ENCODE results near the gene GNLY. TPM values are rescaled to one million over a fixed set of nuclear protein-coding genes. Genes with fewer than 3 reads are reported as not detected.

Gene GNLY
- total and polyA plus RNA-seq, 9 of the 15 experiments (the other 6 are each of a cell fraction or from before 2014, with no cell fraction given), result not detected

DNA sequence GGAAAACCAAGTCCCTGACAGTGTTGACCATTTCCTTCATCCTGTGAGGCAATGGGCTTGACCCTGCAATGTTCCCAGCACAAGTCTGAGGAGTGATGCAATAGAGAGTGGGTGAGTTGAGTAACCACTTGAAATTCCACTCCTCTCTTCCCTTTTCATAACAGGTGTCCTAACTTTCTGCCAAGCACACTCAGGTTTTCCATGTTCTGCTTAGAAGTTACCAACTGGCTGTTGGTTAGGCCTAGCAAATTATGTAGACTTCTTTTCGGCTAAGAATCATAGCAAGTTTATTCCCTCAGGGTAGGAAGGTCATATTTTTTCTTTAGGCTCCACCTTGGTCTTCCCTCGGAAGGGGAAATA, 11.5 kb downstream of the GNLY start (continued):
- TF ChIP-seq, protein P1, sequence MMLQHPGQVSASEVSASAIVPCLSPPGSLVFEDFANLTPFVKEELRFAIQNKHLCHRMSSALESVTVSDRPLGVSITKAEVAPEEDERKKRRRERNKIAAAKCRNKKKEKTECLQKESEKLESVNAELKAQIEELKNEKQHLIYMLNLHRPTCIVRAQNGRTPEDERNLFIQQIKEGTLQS (IDR thresholded peaks at IDR 0.05), result peak; percentile 96
- TF ChIP-seq, protein P1 (CRISPR knock-in tag; conservative IDR thresholded peaks at IDR 0.05), result 0 out of 2 replicates have a peak, but pooled peaks have one; percentile 39
- TF ChIP-seq ELF2 (CRISPR knock-in tag; IDR thresholded peaks at IDR 0.05) (0 out of 2 replicates have a peak, but pooled peaks have one; percentile 22), JUN (IDR thresholded peaks at IDR 0.05; ENCODE audit: borderline replicate concordance, low read depth, low read length) (peak; percentile 56; the same call in 1 of the 2 replicates), JUN (CRISPR knock-in tag; IDR thresholded peaks at IDR 0.05; ENCODE audit: borderline replicate concordance) (no peak), MAZ (CRISPR knock-in tag; conservative IDR thresholded peaks at IDR 0.05 in 1 of 2, IDR thresholded peaks at IDR 0.05 in 1 of 2) (no peak), ZEB2 (IDR thresholded peaks at IDR 0.05) (peak; percentile 55; the same call in 1 of the 2 replicates), CEBPB (tag; IDR thresholded peaks at IDR 0.05) (peak; percentile 97), CTBP1 (IDR thresholded peaks at IDR 0.05; ENCODE audit: borderline replicate concordance) (peak; percentile 22; the same call in 1 of the 2 replicates), MYC (IDR thresholded peaks at IDR 0.05; ENCODE audit: low read depth, low read length) (peak; percentile 40; the same call in 1 of the 2 replicates), MYC (CRISPR knock-in tag; IDR thresholded peaks at IDR 0.05; ENCODE audit: borderline replicate concordance, low read depth) (no peak), TRIM24 (IDR thresholded peaks at IDR 0.05) (peak; percentile 83 to 91; a peak in 3 of 4 replicates), EGR1 (conservative IDR thresholded peaks at IDR 0.05) (0 out of 2 replicates have a peak, but pooled peaks have one; percentile 24), NRF1 (conservative IDR thresholded peaks at IDR 0.05 in 1 of 2, IDR thresholded peaks at IDR 0.05 in 1 of 2) (0 out of 4 replicates have a peak, but pooled peaks of 1 of the 2 experiments have one; percentile 23)
- TF ChIP-seq, protein P2, sequence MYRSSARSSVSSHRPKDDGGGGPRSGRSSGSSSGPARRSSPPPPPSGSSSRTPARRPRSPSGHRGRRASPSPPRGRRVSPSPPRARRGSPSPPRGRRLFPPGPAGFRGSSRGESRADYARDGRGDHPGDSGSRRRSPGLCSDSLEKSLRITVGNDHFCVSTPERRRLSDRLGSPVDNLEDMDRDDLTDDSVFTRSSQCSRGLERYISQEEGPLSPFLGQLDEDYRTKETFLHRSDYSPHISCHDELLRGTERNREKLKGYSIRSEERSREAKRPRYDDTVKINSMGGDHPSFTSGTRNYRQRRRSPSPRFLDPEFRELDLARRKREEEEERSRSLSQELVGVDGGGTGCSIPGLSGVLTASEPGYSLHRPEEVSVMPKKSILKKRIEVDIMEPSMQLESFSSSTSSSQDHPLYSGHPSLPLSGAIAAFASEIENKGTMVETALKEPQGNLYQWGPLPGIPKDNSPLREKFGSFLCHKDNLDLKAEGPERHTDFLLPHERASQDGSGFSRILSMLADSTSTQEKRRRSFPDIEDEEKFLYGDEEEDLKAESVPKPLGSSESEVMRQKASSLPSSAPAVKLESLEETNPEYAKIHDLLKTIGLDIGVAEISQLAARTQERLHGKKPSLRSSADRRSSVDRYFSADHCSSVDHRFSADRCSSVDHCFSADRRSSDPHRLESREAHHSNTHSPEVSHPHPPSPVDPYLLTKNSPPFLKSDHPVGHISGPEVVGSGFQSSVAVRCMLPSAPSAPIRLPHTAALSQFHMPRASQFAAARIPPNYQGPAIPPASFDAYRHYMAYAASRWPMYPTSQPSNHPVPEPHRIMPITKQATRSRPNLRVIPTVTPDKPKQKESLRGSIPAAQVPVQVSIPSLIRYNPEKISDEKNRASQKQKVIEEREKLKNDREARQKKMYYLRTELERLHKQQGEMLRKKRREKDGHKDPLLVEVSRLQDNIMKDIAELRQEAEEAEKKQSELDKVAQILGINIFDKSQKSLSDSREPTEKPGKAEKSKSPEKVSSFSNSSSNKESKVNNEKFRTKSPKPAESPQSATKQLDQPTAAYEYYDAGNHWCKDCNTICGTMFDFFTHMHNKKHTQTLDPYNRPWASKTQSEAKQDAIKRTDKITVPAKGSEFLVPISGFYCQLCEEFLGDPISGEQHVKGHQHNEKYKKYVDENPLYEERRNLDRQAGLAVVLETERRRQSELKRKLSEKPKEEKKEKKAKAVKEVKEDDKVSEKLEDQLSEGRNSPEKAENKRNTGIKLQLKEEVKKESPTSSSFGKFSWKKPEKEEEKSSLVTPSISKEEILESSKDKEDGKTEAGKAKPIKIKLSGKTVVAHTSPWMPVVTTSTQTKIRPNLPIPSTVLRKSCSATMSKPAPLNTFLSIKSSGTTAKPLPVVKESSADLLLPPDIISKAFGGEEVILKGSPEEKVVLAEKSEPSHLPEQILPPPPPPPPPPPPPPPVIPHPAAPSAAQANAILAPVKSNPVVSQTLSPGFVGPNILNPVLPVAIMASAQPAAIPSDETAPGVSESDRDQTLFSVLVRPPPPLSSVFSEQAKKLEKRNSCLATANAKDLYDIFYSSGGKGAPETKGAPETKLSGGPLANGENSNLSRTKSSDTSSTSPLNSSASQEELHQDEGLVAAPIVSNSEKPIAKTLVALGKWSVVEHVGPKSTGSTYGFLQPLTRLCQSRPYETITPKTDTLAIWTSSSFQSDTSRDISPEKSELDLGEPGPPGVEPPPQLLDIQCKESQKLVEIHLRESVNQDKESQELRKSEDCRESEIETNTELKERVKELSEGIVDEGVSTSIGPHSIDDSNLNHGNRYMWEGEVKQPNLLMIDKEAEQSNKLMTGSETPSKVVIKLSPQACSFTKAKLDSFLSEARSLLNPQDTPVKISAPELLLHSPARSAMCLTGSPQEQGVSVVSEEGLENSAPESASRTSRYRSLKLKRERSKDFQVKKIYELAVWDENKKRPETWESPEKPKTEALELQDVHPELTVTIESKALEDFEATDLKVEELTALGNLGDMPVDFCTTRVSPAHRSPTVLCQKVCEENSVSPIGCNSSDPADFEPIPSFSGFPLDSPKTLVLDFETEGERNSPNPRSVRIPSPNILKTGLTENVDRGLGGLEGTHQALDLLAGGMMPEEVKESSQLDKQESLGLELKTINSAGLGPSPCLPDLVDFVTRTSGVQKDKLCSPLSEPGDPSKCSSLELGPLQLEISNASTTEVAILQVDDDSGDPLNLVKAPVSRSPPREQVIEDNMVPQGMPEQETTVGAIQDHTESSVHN (IDR thresholded peaks at IDR 0.05; ENCODE audit: borderline replicate concordance in 1 of 2, low read depth in 1 of 2), result peak in 1 of 2 experiments; percentile 75; a peak in 2 of 4 replicates
- TF ChIP-seq, protein P3, sequence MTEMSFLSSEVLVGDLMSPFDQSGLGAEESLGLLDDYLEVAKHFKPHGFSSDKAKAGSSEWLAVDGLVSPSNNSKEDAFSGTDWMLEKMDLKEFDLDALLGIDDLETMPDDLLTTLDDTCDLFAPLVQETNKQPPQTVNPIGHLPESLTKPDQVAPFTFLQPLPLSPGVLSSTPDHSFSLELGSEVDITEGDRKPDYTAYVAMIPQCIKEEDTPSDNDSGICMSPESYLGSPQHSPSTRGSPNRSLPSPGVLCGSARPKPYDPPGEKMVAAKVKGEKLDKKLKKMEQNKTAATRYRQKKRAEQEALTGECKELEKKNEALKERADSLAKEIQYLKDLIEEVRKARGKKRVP (CRISPR knock-in tag; IDR thresholded peaks at IDR 0.05), result peak; percentile 76; the same call in 1 of the 2 replicates
